Testis (tissue), 3 donors: ENCODE data around the gene PI4K2A. TPM values are rescaled to one million over a fixed set of nuclear protein-coding genes. Genes with fewer than 3 reads are reported as not detected.

ENCODE experiments used
- DNase-seq: peaks from one replicate; pipeline ENCODE4 v3.0.0-alpha.2; 2019
- H3K27ac ChIP-seq, 2 donors: fragments of 200-600 bp; sonication (generic); one replicate each; pipeline ENCODE4 v1.5.1; 2019
- H3K27me3 ChIP-seq: fragments of 200-600 bp; sonication (generic); one replicate; pipeline ENCODE4 v1.5.1; 2019
- H3K36me3 ChIP-seq: fragments of 200-600 bp; sonication (generic); one replicate; pipeline ENCODE4 v1.5.1; 2017; ENCODE audit warnings: low read depth; ENCODE audit errors: missing control alignments
- H3K4me1 ChIP-seq: fragments of 200-600 bp; sonication (generic); one replicate; pipeline ENCODE4 v1.5.1; 2019
- H3K4me3 ChIP-seq, 2 donors: fragments of 200-600 bp; sonication (generic); one replicate each; pipeline ENCODE4 v1.5.1; 2017 to 2019
- H3K9me3 ChIP-seq: fragments of 200-600 bp; sonication (generic); one replicate; pipeline ENCODE4 v1.5.1; 2017
- POLR2A ChIP-seq: fragments of 450-650 bp; IDR thresholded peaks from one replicate; pipeline ENCODE4 v1.6.1; 2017; ENCODE audit warnings: antibody characterized with exemption, mild to moderate bottlenecking, moderate library complexity
- WGBS, 2 donors: methylation state at CpG; one replicate each; pipeline ENCODE4 v1.1.5; 2018; 5-methylcytosine and 5-hydroxymethylcytosine counted together
- intact Hi-C: fragments of 100-400 bp; cut with DNase I; formaldehyde crosslinking; loops from one replicate; pipeline ENCODE4 v1.15.1; 2023; ENCODE audit warnings: low total_unique reads
- polyA plus RNA-seq: library from polyadenylated mRNA; stranded (reverse); fragments of 350-450 nt; fragmentation: Illumina TruSeq; extraction: RNeasy Lipid Tissue Mini Kit (QIAGEN cat#74804); gene quantifications from one replicate; pipeline ENCODE4 v1.2.3, GENCODE V29; 2014; ENCODE audit warnings: low read depth, low replicate concordance; ENCODE audit not compliant: insufficient read depth
- total RNA-seq, 2 donors: library from RNA; depleted of rRNA; stranded (reverse); fragments of >200 nt; gene quantifications; one replicate each; pipeline ENCODE4 v1.2.3, GENCODE V29; 2016
- TF ChIP-seq, protein P1 (sequence below), 3 experiments: fragments of 450-650 bp in 2 of 3; fragments of 200-600 bp in 1 of 3; sonication (generic) in 1 of 3; IDR thresholded peaks; one replicate each; pipeline ENCODE4 v1.5.1; 2016 to 2019; ENCODE audit warnings: antibody characterized with exemption in 3 of 3, mild to moderate bottlenecking in 2 of 3, moderate library complexity in 1 of 3

Gene PI4K2A
- total and polyA plus RNA-seq, 3 donors from 2014 or later: 24.2 to 31.0 (median 27.4) TPM

DNA sequence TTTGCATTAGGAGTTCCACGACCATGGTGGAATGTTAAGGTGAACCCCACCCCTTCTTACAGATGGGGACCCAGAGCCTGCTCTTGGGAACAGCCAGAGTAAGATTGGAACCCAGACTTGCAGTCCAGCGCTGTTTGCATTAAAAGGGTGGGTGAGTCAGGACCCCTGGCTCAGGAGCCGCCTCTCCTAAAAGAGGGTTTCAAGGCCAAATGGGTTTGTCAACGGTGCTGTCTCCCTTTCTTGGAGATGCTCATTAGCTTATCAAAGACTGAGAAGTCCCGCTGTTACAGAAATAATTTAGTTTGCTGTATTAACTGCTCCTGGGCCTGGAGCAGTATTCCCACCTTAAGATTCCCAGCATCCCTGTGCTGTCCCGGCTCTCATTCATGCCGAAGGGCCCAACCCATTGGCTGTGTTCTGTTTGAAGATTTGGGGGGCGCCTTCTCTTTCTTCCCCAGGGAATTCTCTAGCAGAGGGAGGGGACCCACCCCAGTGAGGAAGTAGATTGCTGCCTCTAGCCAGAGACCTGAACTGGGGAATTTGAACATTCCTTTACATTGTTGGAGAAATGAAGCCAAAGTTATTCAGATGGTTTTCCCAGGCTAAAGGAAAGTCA is 74.9 kb downstream of the PI4K2A start:
- no peaks in the 10 kb centered on the region for H3K27me3 ChIP-seq
- intact Hi-C loops: no loop called here
- TF ChIP-seq POLR2A: no peak
- TF ChIP-seq, protein P1, sequence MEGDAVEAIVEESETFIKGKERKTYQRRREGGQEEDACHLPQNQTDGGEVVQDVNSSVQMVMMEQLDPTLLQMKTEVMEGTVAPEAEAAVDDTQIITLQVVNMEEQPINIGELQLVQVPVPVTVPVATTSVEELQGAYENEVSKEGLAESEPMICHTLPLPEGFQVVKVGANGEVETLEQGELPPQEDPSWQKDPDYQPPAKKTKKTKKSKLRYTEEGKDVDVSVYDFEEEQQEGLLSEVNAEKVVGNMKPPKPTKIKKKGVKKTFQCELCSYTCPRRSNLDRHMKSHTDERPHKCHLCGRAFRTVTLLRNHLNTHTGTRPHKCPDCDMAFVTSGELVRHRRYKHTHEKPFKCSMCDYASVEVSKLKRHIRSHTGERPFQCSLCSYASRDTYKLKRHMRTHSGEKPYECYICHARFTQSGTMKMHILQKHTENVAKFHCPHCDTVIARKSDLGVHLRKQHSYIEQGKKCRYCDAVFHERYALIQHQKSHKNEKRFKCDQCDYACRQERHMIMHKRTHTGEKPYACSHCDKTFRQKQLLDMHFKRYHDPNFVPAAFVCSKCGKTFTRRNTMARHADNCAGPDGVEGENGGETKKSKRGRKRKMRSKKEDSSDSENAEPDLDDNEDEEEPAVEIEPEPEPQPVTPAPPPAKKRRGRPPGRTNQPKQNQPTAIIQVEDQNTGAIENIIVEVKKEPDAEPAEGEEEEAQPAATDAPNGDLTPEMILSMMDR (IDR thresholded peaks at IDR 0.05): no peak
- 28 to 31% methylated on average over 7 to 8 of the region's 8 CpGs for WGBS, 2 donors
- no peak for DNase-seq
- H3K9me3 ChIP-seq: no peaks in the 10 kb centered on the region
- H3K4me3 ChIP-seq: peak overlapping the region in 1 of 2 donors; percentile 75
- H3K36me3 ChIP-seq: no peaks in the 10 kb centered on the region
- peak overlapping the region; percentile 97 to 98 for H3K27ac ChIP-seq
- H3K4me1 ChIP-seq: peaks cover 33% of the 10 kb centered on the region

DNA sequence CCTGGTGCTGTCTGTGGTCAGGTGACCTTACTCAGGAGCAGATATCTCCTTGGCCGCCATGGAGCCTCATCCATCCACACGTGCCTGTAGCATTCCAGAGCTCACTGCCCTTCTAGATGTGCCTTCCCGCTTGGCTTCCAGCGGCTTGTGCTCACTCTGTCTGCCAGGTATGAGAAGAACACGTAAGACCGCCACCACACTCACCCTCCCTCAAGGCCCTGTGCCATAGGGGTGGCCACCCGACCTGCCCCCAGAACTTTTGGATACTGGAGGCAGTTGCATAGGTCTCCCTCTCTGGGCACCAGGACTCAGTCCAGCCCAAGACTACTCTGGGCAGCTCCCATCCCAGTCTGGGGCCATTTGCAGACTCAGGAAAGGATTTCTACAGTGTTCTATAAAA is 77.2 kb downstream of the PI4K2A start:
- peaks cover 30% of the 10 kb centered on the region for H3K4me1 ChIP-seq
- intact Hi-C loops: no loop called here
- H3K36me3 ChIP-seq: no peaks in the 10 kb centered on the region
- H3K27ac ChIP-seq: no peak overlapping the region
- TF ChIP-seq, protein P1 (IDR thresholded peaks at IDR 0.05): no peak
- TF ChIP-seq POLR2A: no peak
- H3K27me3 ChIP-seq: no peaks in the 10 kb centered on the region
- WGBS, 2 donors: 89 to 92% methylated on average over 7 of the region's 7 CpGs
- DNase-seq: no peak
- no peak overlapping the region for H3K4me3 ChIP-seq
- H3K9me3 ChIP-seq: no peaks in the 10 kb centered on the region

DNA sequence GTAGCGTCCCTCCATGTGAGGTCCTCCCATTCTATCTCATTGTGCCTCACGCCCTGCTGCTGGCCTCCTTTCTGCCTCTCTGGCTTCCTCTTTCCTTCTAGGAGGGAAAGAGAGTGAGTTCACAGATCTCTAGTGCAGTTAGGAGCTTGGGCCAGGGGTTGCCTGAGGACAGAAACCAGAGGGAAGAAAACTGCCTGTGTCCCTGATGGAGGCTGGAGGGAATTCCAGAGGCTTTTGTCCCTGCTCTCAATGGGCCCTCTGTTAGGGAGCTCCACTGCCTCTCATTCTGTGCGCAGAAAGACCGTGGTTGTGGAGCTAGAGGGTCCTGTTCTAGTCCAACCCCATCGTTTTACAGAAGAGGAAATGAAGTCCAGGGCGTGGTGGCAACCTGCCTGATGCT is 77.7 kb downstream of the PI4K2A start:
- Histone ChIP-seq H3K36me3 (no peaks in the 10 kb centered on the region), H3K27me3 (no peaks in the 10 kb centered on the region), H3K4me1 (peaks cover 25% of the 10 kb centered on the region), H3K9me3 (no peaks in the 10 kb centered on the region), H3K4me3 (no peak overlapping the region), H3K27ac (peak overlapping the region in 1 of 2 donors; percentile 39)
- TF ChIP-seq POLR2A: no peak
- TF ChIP-seq, protein P1 (IDR thresholded peaks at IDR 0.05): no peak
- DNase-seq: no peak
- intact Hi-C loops: no loop called here
- WGBS, 2 donors: 53 to 67% methylated on average over 3 to 6 of the region's 6 CpGs

DNA sequence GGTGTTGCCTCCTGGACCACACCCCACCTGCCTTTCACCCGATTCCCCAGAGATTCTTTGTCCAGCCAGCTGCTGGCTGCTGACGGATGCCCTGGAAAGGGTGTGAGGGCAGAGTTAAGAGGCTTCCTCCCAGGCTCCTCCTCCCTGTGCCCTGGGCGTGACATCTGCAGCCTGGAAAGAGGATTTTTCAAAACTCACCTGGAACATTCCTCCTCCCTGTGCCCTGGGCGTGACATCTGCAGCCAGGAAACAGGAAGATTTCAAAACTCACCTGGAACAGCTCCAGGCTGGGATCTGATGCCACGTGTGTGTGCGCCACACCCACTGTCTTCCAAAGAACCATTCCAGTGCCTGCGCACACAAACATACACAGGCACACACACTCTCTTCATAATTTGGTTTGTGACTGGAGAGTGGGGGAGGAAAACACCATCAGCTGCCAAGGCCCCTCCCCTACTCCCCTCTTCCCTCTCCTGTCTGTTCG is 78.2 kb downstream of the PI4K2A start:
- H3K27ac ChIP-seq: peak overlapping the region in 1 of 2 donors; percentile 39
- no peak for DNase-seq
- TF ChIP-seq, protein P1 (IDR thresholded peaks at IDR 0.05): no peak
- no peak for TF ChIP-seq POLR2A
- intact Hi-C loops: no loop called here
- no peaks in the 10 kb centered on the region for H3K27me3 ChIP-seq
- H3K9me3 ChIP-seq: no peaks in the 10 kb centered on the region
- no peak overlapping the region for H3K4me3 ChIP-seq
- whole genome bisulfite sequencing, 2 donors: 51 to 55% methylated on average over 7 to 8 of the region's 8 CpGs
- H3K36me3 ChIP-seq: no peaks in the 10 kb centered on the region
- peaks cover 23% of the 10 kb centered on the region for H3K4me1 ChIP-seq

DNA sequence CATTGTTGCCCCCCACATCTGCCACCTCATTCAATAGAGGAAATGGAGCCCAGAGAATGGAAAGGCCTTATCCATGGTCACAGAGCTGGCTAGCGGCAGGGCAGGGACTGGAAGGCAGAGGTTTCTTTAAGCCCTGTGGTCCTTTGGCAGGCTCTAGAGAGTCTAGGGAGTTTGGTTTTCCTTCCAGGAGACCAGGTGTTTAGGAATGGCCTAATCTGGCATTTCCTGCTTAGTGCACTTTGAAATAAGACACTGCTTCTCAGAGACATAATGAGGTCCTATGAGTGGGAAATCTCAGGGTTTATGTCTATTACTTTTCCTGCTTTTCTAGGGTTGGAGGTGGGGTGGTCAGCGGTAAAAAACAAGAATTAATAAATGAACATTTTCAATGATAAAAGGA is 79.1 kb downstream of the PI4K2A start:
- 88 to 89% methylated on average over 2 of the region's 2 CpGs for WGBS, 2 donors
- Histone ChIP-seq H3K4me3 (no peak overlapping the region), H3K4me1 (peaks cover 23% of the 10 kb centered on the region), H3K27me3 (no peaks in the 10 kb centered on the region), H3K9me3 (no peaks in the 10 kb centered on the region), H3K36me3 (no peaks in the 10 kb centered on the region), H3K27ac (peak overlapping the region in 1 of 2 donors; percentile 19)
- no peak for DNase-seq
- intact Hi-C loops: no loop called here
- no peak for TF ChIP-seq POLR2A
- TF ChIP-seq, protein P1 (IDR thresholded peaks at IDR 0.05): no peak
